Activated CD4-positive, alpha-beta memory T cell treated with anti-CD3 and anti-CD28 coated beads for 36 hours (primary cell): Measurements from ENCODE around the gene SND1. TPM values are rescaled to one million over a fixed set of nuclear protein-coding genes. Genes with fewer than 3 reads are reported as not detected.

ENCODE experiments used
- CTCF ChIA-PET: fragments of 350-600 bp; sonication (Branson Sonifier 250); formaldehyde crosslinking; loops from one replicate; lab custom pipeline; 2021; ENCODE audit warnings: antibody characterized with exemption, inconsistent platforms; lab: Charles Lee
- POLR2A ChIA-PET: fragments of 350-600 bp; sonication (Branson Sonifier 250); formaldehyde crosslinking; loops from one replicate; lab custom pipeline; 2021; ENCODE audit warnings: antibody characterized with exemption; lab: Charles Lee
- DNase-seq: peaks from one replicate; pipeline ENCODE4 v3.0.0-alpha.2; 2020
- H3K27ac Mint-ChIP-seq: one replicate; pipeline ENCODE4 v1.8.0; 2021; ENCODE audit warnings: mixed read lengths
- H3K27me3 Mint-ChIP-seq: one replicate; pipeline ENCODE4 v1.8.0; 2021; ENCODE audit warnings: mixed read lengths
- H3K36me3 Mint-ChIP-seq: one replicate; pipeline ENCODE4 v1.8.0; 2021; ENCODE audit warnings: mixed read lengths
- H3K4me1 Mint-ChIP-seq: one replicate; pipeline ENCODE4 v1.8.0; 2021; ENCODE audit warnings: low read depth, mixed read lengths
- H3K4me3 Mint-ChIP-seq: one replicate; pipeline ENCODE4 v1.8.0; 2021; ENCODE audit warnings: mild to moderate bottlenecking, mixed read lengths
- H3K9me3 Mint-ChIP-seq: one replicate; pipeline ENCODE4 v1.8.0; 2021; ENCODE audit warnings: mixed read lengths
- intact Hi-C: fragments of 100-400 bp; cut with micrococcal nuclease; formaldehyde crosslinking; loops from one replicate; pipeline ENCODE4 v1.15.1; 2023
- total RNA-seq, 2 experiments: library from RNA; stranded (reverse); gene quantifications; one replicate each; pipeline ENCODE4 v1.2.3, GENCODE V29; 2021

SND1 gene
- total RNA-seq, 2 experiments from 2014 or later, result 208 to 235 TPM

DNA sequence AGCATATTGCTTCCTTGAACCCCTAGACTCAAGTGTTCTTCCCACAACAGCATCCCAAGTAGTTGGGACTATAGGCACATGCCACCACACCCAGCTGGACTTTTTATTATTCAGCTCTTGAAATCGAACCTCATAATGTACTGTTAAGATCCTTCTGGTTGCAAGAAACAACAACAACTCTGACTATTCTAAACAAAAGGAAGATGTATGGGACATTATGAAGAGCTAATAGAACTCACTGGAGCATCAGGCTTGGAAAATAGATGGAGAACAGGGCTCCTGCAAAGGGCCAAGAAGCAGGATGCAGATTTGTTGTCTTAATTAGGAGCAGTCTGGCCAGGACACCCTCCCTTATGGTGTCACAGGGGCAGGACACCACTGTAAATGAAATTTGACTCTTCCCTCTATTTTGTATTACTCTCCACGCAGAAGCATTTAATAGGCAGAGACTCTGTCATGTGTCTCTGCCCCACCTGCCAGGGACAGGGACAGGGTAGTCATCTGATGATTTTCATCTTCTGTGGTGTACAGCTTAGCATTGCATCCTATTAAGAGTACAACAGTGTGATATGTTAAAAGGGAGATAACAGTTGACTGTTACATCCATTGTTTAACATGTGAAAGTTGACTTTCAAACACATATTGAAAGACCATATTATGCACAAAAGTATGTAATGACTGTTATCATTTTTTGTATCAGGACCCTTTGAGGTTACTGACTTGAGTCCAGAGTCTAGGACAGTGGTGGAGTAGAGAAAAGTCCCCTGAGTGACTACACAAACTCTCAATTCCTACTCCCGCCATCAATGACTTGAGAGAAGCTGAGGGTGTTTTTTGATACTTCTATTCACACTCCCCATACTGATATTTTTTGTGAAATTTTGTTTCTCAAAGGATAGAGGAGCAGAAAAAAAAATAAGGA lies 222.0 kb downstream of the SND1 start:
- Mint-ChIP-seq H3K36me3 (peaks cover 13% of the 10 kb centered on the region), H3K4me1 (peaks cover 23% of the 10 kb centered on the region), H3K27me3 (no peaks in the 10 kb centered on the region), H3K9me3 (no peaks in the 10 kb centered on the region), H3K4me3 (no peak overlapping the region), H3K27ac (peak overlapping the region; percentile 5)
- ChIA-PET CTCF (interaction anchor here (0.7 to 1.2 kb wide), 2 partner anchors 166 to 480 kb away, joined by 3 to 4 read pairs; no protein-coding TSS in a partner anchor), POLR2A (interaction anchor here (0.6 to 1.7 kb wide), 5 partner anchors 18 to 147 kb away, joined by 3 to 7 read pairs (median 4); no protein-coding TSS in a partner anchor)
- DNase-seq, result peak; percentile 29
- intact Hi-C loops, result loop anchor here (1.0 kb wide), 4 partner anchors 18 to 129 kb away; no protein-coding TSS in a partner anchor

DNA sequence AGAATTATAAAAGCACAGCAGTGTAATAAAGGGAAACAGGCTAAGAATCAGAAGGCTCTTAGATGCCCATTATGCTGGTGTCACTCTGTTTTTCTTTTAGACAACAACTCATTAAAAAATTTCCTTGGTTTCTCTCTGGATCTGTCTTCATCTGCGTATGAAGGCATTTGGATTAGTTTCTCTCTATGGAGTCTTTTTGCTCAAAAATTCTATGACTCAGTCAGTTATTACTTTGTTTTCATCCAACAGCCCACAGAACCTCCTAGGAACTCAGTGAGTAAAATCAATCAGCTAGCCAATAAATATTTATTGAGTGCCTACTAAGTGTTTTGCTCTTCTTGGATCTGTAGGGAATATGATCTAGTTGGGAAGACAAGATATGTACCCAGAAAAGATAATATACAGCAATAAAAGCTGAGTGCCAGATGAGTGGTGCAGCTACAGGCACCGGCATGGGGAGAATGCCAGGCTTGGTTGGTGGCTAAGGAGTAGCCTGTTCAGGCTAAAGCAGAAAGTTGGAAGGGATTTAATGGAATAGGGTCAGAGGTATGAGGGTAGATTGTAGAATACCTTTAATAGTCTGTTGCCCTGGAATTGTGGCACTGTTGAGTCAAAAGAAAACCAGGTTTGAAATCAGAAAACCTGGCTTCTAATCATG lies 223.1 kb downstream of the SND1 start:
- peaks cover 10% of the 10 kb centered on the region for H3K36me3 Mint-ChIP-seq
- CTCF ChIA-PET, result interaction anchor here (0.7 kb wide), 1 partner anchor 481 kb away, joined by 3 read pairs; no protein-coding TSS in a partner anchor
- H3K9me3 Mint-ChIP-seq, result no peaks in the 10 kb centered on the region
- intact Hi-C loops, result loop anchor here (1.0 kb wide), 4 partner anchors 19 to 130 kb away; no protein-coding TSS in a partner anchor
- H3K27me3 Mint-ChIP-seq, result no peaks in the 10 kb centered on the region
- no peak overlapping the region for H3K4me3 Mint-ChIP-seq
- POLR2A ChIA-PET, result interaction anchor here (0.6 to 1.7 kb wide), 3 partner anchors 24 to 148 kb away, joined by 3 to 7 read pairs (median 4); no protein-coding TSS in a partner anchor
- H3K4me1 Mint-ChIP-seq, result peaks cover 23% of the 10 kb centered on the region
- H3K27ac Mint-ChIP-seq, result no peak overlapping the region
- no peak for DNase-seq

DNA sequence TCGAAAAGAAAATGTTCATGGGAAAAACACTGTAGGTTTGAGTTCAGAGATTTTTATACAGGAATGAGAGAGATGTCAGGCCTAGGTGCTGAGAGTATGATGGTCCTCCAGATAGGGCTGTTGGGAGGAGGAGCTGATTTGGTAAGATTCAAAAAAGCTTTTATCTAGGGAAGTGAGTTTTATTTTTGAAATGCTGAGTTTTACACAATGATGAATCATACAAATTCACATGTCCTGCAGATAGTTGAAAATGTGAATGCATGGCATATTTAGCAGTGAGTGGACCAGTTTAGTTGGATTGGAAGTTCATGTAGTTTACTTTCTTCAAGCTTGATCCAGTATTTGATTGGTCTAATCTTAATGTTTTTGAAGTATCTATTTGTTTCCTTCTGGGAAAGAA lies 224.4 kb downstream of the SND1 start:
- no peak overlapping the region for H3K4me3 Mint-ChIP-seq
- H3K9me3 Mint-ChIP-seq, result no peaks in the 10 kb centered on the region
- POLR2A ChIA-PET, result interaction anchor here (1.5 kb wide), 1 partner anchor 23 kb away, joined by 3 read pairs; no protein-coding TSS in a partner anchor
- peaks cover 33% of the 10 kb centered on the region for H3K4me1 Mint-ChIP-seq
- no peak overlapping the region for H3K27ac Mint-ChIP-seq
- CTCF ChIA-PET, result no interaction called here
- intact Hi-C loops, result no loop called here
- H3K27me3 Mint-ChIP-seq, result no peaks in the 10 kb centered on the region
- DNase-seq, result no peak
- H3K36me3 Mint-ChIP-seq, result peaks cover 9% of the 10 kb centered on the region

DNA sequence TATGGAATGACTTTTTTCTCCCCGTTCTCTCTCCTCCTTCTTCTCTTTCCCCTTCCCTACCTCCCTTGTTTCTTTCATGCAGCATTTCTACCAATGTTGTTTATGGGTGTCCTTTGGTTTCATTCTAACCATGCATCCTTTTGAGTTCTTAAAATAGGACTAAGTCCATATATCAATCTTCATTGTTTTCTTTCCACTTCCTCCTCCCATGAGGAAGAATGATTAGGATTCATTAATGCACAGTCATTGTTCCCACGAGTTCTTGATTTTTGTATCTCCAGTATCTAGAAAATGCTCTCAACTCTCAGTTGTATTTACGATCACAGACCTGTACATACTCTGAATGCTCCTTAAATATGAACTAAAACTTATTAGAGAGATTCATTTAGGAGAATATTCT lies 226.0 kb downstream of the SND1 start:
- DNase-seq, result no peak
- intact Hi-C loops, result no loop called here
- H3K4me3 Mint-ChIP-seq, result no peak overlapping the region
- no peaks in the 10 kb centered on the region for H3K27me3 Mint-ChIP-seq
- H3K27ac Mint-ChIP-seq, result no peak overlapping the region
- peaks cover 7% of the 10 kb centered on the region for H3K36me3 Mint-ChIP-seq
- ChIA-PET CTCF (no interaction called here), POLR2A (interaction anchor here (1.5 kb wide), 1 partner anchor 21 kb away, joined by 3 read pairs; no protein-coding TSS in a partner anchor)
- peaks cover 35% of the 10 kb centered on the region for H3K4me1 Mint-ChIP-seq
- no peaks in the 10 kb centered on the region for H3K9me3 Mint-ChIP-seq

DNA sequence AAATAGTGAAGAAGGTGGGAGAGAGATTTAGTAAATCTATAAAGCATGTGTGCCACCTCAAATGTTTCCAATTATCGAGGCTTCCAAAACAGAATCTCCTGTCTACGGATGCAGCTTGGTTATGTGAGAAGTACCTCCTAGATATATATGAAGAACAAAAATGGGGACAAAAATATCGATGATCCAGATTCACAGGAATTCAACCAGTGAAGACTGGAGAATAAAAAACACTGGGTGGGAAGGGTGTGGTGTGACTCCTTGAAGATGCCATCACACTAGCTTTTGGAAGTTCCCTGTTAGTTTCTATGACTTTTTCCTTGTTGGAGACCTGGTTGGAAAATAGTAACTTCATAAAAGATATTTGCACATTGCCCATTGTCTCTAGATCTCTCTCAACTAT lies 226.8 kb downstream of the SND1 start:
- H3K27me3 Mint-ChIP-seq, result no peaks in the 10 kb centered on the region
- peaks cover 4% of the 10 kb centered on the region for H3K36me3 Mint-ChIP-seq
- no peak overlapping the region for H3K27ac Mint-ChIP-seq
- intact Hi-C loops, result no loop called here
- ChIA-PET CTCF (no interaction called here), POLR2A (no interaction called here)
- peaks cover 26% of the 10 kb centered on the region for H3K4me1 Mint-ChIP-seq
- no peak for DNase-seq
- no peaks in the 10 kb centered on the region for H3K9me3 Mint-ChIP-seq
- no peak overlapping the region for H3K4me3 Mint-ChIP-seq

DNA sequence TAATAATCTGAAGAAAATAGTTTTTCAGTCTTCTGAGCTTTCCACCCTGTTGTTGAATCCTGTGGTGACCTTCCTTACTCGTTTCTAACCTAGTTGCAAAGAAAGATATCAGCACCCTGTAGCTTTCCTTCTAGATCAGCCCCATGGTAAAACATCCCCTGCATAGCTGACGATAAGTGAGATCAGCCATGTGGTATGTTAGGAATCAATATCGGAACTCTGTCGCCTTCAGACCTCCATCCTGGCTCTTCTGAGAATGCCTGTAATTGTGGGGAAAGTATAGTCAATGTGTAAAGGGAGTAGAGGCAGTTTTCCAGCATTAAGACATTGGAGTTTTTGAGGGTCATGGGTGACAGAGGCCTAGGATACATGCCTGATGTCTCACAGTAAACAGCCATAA lies 227.4 kb downstream of the SND1 start:
- CTCF ChIA-PET, result no interaction called here

DNA sequence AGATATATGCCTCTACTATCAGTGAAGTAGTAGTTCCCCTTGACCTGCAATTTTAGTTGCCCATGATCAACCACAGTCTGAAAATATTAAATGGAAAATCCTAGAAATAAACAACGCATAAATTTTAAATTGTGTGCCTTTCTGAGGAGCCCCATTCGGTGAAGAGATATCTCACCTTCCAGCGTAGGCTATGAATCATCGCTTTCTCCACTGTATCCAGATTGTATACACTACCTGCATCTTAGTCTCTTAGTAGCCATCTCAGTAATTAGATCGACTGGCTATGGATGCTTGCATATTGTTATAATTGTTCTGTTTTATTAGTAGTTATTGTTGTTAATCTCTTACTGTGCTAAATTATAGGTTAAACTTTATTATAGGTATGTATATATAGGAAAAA lies 227.9 kb downstream of the SND1 start:
- Mint-ChIP-seq H3K27ac (no peak overlapping the region), H3K4me3 (no peak overlapping the region), H3K9me3 (no peaks in the 10 kb centered on the region), H3K4me1 (peaks cover 18% of the 10 kb centered on the region), H3K36me3 (peaks cover 5% of the 10 kb centered on the region), H3K27me3 (no peaks in the 10 kb centered on the region)
- POLR2A ChIA-PET, result no interaction called here
- intact Hi-C loops, result no loop called here
- CTCF ChIA-PET, result interaction anchor here (0.5 kb wide), 1 partner anchor 588 kb away, joined by 3 read pairs; no protein-coding TSS in a partner anchor
- DNase-seq, result no peak

More for the DNA sequence above, 227.4 kb downstream of the SND1 start:
- H3K36me3 Mint-ChIP-seq, result peaks cover 2% of the 10 kb centered on the region
- intact Hi-C loops, result no loop called here
- no peak overlapping the region for H3K4me3 Mint-ChIP-seq
- no peaks in the 10 kb centered on the region for H3K9me3 Mint-ChIP-seq
- no peak for DNase-seq
- no peak overlapping the region for H3K27ac Mint-ChIP-seq
- no peaks in the 10 kb centered on the region for H3K27me3 Mint-ChIP-seq
- H3K4me1 Mint-ChIP-seq, result peaks cover 20% of the 10 kb centered on the region
- POLR2A ChIA-PET, result no interaction called here

DNA sequence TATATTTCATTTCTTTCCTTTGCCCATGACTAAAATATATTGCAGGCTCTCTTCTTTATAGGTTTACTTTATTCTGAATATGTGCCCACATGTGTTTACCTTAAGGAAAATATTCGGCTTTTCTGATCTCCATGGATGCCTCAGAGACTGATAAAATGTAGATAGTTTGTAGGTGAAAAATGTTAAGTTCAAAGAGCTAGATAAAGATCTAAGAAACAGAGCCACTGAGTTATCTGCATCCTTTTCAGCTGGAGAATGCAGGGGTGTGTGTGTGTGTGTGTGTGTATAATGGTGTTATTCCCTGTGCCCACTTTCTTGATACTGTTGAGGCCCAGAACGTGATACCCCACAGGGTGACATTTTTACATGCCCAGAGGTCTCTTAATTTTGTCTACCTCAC lies 228.5 kb downstream of the SND1 start:
- Mint-ChIP-seq H3K9me3 (no peaks in the 10 kb centered on the region), H3K36me3 (peaks cover 4% of the 10 kb centered on the region), H3K4me3 (no peak overlapping the region), H3K27ac (no peak overlapping the region), H3K4me1 (peaks cover 18% of the 10 kb centered on the region), H3K27me3 (no peaks in the 10 kb centered on the region)
- POLR2A ChIA-PET, result no interaction called here
- CTCF ChIA-PET, result interaction anchor here (0.5 kb wide), 1 partner anchor 588 kb away, joined by 3 read pairs; no protein-coding TSS in a partner anchor
- no peak for DNase-seq
- intact Hi-C loops, result no loop called here

DNA sequence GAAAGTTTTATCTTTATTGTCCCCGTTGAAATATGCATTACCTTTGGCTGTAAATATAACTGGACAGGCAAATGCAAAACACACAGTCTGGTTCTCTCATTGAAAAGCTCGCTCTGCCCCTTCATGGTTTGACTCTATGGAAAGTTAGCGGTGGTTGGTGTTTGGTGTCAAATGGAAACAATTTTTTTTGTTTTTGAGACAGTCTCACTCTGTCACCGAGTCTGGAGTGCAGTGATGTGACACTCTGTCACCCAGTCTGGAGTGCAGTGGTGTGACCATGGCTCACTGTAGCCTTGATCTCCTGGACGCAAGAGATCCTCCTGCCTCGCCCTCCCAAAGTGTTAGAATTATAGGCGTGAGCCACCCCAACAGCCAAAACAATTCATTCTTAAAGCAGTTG lies 229.6 kb downstream of the SND1 start:
- CTCF ChIA-PET, result no interaction called here
- Mint-ChIP-seq H3K36me3 (peaks cover 4% of the 10 kb centered on the region), H3K4me3 (no peak overlapping the region), H3K9me3 (no peaks in the 10 kb centered on the region), H3K27me3 (no peaks in the 10 kb centered on the region), H3K27ac (no peak overlapping the region), H3K4me1 (peaks cover 20% of the 10 kb centered on the region)
- peak; percentile 25 for DNase-seq
- intact Hi-C loops, result no loop called here
- POLR2A ChIA-PET, result interaction anchor here (1.4 kb wide), 1 partner anchor 19 kb away, joined by 3 read pairs; no protein-coding TSS in a partner anchor

DNA sequence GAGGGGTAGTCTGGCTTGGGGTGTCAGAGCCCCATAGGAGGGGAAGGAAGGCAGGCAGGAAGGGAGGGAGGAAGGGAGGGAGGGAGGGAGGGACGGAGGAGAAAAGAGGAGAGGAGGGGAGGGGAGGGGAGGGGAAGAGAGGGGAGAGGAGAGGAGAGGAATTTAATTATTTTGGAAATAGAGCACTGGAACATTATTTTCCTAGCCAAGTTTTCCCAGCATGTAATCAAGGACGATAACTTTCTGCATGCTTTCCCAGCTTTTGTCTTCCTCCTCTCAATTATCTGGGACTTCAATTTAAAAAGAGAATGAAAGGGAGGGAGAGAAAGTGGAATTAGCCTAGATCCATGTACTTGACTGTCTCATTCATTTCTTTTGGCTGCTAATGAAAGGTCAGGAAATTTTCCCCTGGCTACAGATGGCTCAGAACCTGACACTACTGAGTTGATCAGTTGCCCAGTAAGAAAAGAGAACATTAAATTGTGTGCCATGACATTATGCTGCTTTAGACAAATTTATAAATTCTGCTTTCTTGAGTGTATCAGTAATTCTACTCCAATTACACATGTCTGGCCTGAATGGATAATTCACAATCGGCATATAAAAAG lies 230.4 kb downstream of the SND1 start:
- intact Hi-C loops, result no loop called here
- DNase-seq, result no peak
- CTCF ChIA-PET, result no interaction called here
- Mint-ChIP-seq H3K27me3 (no peaks in the 10 kb centered on the region), H3K27ac (no peak overlapping the region), H3K36me3 (peaks cover 6% of the 10 kb centered on the region), H3K9me3 (no peaks in the 10 kb centered on the region), H3K4me3 (no peak overlapping the region), H3K4me1 (peaks cover 20% of the 10 kb centered on the region)
- POLR2A ChIA-PET, result no interaction called here

DNA sequence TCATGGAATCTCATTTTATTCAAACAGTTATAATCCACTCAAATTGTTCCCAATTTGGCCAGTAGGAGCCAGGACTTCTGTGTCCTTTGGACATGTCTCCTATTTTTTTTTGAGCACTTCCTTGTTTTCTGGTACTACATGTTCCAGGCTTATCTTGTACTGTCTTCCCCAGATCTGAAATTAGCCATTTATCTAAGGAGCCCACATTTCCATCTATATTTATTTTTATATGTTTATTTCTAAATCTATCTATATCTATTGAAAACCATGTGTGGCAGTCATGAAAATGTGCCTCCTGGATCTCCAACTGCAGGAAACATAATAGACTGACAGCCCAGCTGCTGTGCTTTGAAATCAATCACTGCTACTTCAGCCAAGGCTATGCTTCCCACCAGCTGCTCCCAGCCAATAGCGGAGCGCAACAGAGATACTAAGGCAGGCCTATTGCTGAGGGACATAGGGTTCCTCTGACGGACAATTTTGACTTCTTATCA lies 232.1 kb downstream of the SND1 start:
- intact Hi-C loops, result no loop called here
- no peak for DNase-seq
- Mint-ChIP-seq H3K27me3 (no peaks in the 10 kb centered on the region), H3K4me1 (peaks cover 20% of the 10 kb centered on the region), H3K9me3 (no peaks in the 10 kb centered on the region), H3K36me3 (peaks cover 18% of the 10 kb centered on the region), H3K27ac (no peak overlapping the region), H3K4me3 (no peak overlapping the region)
- CTCF ChIA-PET, result no interaction called here
- POLR2A ChIA-PET, result no interaction called here
